Kidney (tissue), 14 donors: ENCODE measurements around the gene AGTR1. TPM values are rescaled to one million over a fixed set of nuclear protein-coding genes. Genes with fewer than 3 reads are reported as not detected.
A peak's percentile ranks its signal among the peaks of the same experiment; 100 is the strongest.

Experiments used
- DNase-seq, 5 donors: peaks; one replicate each; pipeline ENCODE4 v3.0.0-alpha.2; 2013 to 2020
- FAIRE-seq: peaks from 2 replicates; lab custom pipeline; 2012; peaks lifted over from hg19 to GRCh38; lab: Jason Lieb, UNC
- H3K27ac ChIP-seq, 2 donors: one replicate each; pipeline ENCODE4 v1.7.0; 2013; ENCODE audit warnings: low read depth in 2 of 2, low read length in 2 of 2, inconsistent platforms in 1 of 2
- H3K27me3 ChIP-seq: one replicate; pipeline ENCODE4 v1.7.1; 2013; ENCODE audit warnings: low read length, inconsistent platforms; ENCODE audit not compliant: control insufficient read depth, insufficient read depth
- H3K36me3 ChIP-seq, 3 donors: one replicate each; pipeline versions ENCODE4 v1.7.0 to v1.7.1; 2013; ENCODE audit warnings: low read length in 3 of 3, control low read depth in 1 of 3, inconsistent platforms in 1 of 3; ENCODE audit not compliant: insufficient read depth in 3 of 3, control insufficient read depth in 2 of 3
- H3K4me1 ChIP-seq, 3 donors: one replicate each; pipeline versions ENCODE4 v1.7.0 to v1.7.1; 2013; ENCODE audit warnings: low read length in 3 of 3, inconsistent platforms in 1 of 3, low read depth in 1 of 3; ENCODE audit not compliant: control insufficient read depth in 2 of 3, insufficient read depth in 2 of 3
- H3K4me3 ChIP-seq, 3 donors: one replicate each; pipeline versions ENCODE4 v1.7.0 to v1.8.1; 2013; ENCODE audit warnings: low read length in 3 of 3, control low read depth in 1 of 3, inconsistent platforms in 1 of 3
- H3K9ac ChIP-seq, 3 donors: one replicate each; pipeline versions ENCODE4 v1.7.0 to v1.7.1; 2013; ENCODE audit warnings: low read length in 3 of 3, control low read depth in 1 of 3, inconsistent platforms in 1 of 3
- H3K9me3 ChIP-seq, 3 donors: one replicate each; pipeline versions ENCODE4 v1.7.0 to v1.7.1; 2013; ENCODE audit warnings: low read length in 3 of 3, control low read depth in 1 of 3, inconsistent platforms in 1 of 3; ENCODE audit not compliant: control insufficient read depth in 2 of 3, insufficient read depth in 1 of 3
- intact Hi-C: fragments of 100-400 bp; cut with DNase I; formaldehyde crosslinking; loops from one replicate; pipeline ENCODE4 v1.11.1; 2022
- polyA plus RNA-seq: library from polyadenylated mRNA; stranded (reverse); fragments of 350-450 nt; fragmentation: Illumina TruSeq; extraction: RNeasy Lipid Tissue Mini Kit (QIAGEN cat#74804); gene quantifications from one replicate; pipeline ENCODE4 v1.2.3, GENCODE V29; 2014; ENCODE audit warnings: low read depth, low replicate concordance; ENCODE audit not compliant: insufficient read depth
- total RNA-seq: library from RNA; stranded (reverse); fragmentation: NEBNext Ultra II Directional; extraction: Animal tissue kit (Norgen Biotek cat#: 25700); gene quantifications from one replicate; pipeline ENCODE4 v1.2.1, GENCODE V29; 2021
- TF ChIP-seq, protein P1 (sequence below): IDR thresholded peaks from 3 replicates; pipeline ENCODE4 v1.5.1; 2012; ENCODE audit warnings: mild to moderate bottlenecking, moderate library complexity, borderline replicate concordance; ENCODE audit not compliant: insufficient read depth; ENCODE audit errors: extremely low read depth
- donor health status: control.
- donor health status: control.
- donor health status: control.
- donor health status: control.
- donor health status: control.
- donor health status: DM: yes; HTN: yes; CAD: no.
- donor health status: Normal renal cell carcinoma (clear cell type).

Gene AGTR1
- total and polyA plus RNA-seq, 2 donors from 2014 or later, result 5.6 to 14.8 TPM

DNA sequence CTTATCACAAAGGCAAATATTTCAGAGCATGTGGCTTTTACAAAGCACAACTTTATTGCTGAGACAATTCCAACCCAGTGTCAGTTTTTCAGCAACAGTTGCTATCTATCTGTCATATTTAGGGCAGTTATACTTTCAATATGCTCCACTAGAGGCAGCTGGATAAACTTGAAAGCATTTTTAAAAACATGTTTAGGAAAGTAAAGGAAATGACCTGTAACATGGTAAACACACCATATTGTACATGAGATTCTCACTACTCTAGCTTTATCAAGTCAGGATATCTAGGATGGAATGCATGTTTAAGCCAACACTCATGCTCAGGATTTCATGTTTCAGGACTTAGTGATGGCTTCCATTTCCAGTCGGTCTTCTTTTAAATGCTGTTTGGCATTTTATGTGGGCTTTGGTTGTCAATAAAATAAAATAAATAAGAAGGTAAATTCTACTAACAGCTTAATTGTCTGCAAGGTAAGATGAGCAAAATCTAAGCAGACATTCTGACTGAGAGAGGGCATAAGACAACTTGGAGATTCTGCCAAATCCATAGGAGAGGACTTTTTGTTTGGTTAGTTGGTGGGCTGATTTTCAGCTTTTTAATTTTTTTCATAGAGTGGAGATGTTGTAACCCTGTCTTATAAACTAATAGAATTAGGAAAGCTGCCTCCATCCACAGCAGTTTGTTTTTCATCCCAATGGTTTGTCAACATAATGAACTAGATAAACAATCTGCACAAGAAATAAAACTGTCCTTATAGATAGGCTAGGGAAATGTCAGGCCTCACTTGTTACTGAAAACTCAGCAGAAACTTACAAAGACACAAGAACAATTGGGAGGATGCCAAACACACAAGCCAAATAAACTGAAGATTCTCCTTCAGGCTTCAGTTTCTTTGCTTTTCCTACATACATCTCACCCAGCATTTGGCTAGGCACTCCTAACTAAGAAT is 66.6 kb downstream of the AGTR1 start:
- no peaks in the 10 kb centered on the region for H3K27me3 ChIP-seq
- DNase-seq (peak in 2 of 5 donors; percentile 54 to 85), FAIRE-seq (no peak)
- no peaks in the 10 kb centered on the region for H3K9me3 ChIP-seq
- TF ChIP-seq, protein P1, sequence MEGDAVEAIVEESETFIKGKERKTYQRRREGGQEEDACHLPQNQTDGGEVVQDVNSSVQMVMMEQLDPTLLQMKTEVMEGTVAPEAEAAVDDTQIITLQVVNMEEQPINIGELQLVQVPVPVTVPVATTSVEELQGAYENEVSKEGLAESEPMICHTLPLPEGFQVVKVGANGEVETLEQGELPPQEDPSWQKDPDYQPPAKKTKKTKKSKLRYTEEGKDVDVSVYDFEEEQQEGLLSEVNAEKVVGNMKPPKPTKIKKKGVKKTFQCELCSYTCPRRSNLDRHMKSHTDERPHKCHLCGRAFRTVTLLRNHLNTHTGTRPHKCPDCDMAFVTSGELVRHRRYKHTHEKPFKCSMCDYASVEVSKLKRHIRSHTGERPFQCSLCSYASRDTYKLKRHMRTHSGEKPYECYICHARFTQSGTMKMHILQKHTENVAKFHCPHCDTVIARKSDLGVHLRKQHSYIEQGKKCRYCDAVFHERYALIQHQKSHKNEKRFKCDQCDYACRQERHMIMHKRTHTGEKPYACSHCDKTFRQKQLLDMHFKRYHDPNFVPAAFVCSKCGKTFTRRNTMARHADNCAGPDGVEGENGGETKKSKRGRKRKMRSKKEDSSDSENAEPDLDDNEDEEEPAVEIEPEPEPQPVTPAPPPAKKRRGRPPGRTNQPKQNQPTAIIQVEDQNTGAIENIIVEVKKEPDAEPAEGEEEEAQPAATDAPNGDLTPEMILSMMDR, result no peak
- H3K27ac ChIP-seq, result no peak overlapping the region
- H3K36me3 ChIP-seq, result no peaks in the 10 kb centered on the region
- H3K9ac ChIP-seq, result no peak overlapping the region
- H3K4me3 ChIP-seq, result no peak overlapping the region
- intact Hi-C loops, result no loop called here
- peaks cover 0 to 3% (median 0%) of the 10 kb centered on the region in 3 donors for H3K4me1 ChIP-seq

DNA sequence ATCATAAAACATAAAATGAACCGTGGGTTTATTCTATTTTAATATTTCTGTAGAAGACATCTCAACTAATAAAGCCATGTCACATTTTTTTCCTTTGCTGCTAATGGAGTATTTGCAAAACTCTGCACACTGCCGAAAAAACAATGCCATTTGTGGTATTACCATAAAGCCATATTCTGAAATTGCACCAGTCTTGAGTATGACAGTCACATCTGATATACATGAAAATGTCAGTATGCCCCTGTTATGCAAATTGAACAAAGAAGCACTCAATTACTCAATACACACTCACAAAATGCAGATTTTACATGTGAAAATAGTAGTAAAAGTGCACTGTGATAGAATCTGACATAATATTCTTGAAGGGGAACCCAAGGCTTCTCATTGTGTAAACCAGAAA is 74.7 kb downstream of the AGTR1 start:
- no peak overlapping the region for H3K27ac ChIP-seq
- no peaks in the 10 kb centered on the region for H3K36me3 ChIP-seq
- TF ChIP-seq, protein P1, result no peak
- H3K4me3 ChIP-seq, result no peak overlapping the region
- H3K4me1 ChIP-seq, result no peaks in the 10 kb centered on the region
- no peak overlapping the region for H3K9ac ChIP-seq
- H3K9me3 ChIP-seq, result no peaks in the 10 kb centered on the region
- intact Hi-C loops, result no loop called here
- DNase-seq (no peak), FAIRE-seq (no peak)
- H3K27me3 ChIP-seq, result no peaks in the 10 kb centered on the region

DNA sequence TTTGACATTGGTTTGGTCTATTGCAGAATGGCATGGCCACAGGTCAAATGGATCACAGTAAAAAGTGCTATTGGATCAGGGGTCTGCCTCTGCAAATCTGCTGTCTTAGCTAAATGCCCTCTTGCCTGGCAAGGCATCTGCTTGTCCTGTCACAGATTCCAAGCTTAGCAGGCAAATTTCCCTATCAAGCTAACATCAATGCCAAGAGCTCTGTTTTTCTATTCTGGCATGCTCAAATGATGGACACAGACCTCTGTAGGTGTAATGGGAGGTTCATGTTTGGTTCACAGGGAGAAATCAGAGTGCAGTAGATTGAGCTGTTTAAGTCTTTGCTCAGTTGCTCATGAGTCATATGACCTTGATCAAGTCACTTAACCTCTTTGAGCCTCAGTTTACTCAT is 75.1 kb downstream of the AGTR1 start:
- FAIRE-seq (no peak), DNase-seq (no peak)
- Histone ChIP-seq H3K9ac (no peak overlapping the region), H3K4me3 (no peak overlapping the region), H3K9me3 (no peaks in the 10 kb centered on the region), H3K4me1 (no peaks in the 10 kb centered on the region), H3K27me3 (no peaks in the 10 kb centered on the region), H3K27ac (no peak overlapping the region), H3K36me3 (no peaks in the 10 kb centered on the region)
- intact Hi-C loops, result no loop called here
- TF ChIP-seq, protein P1, result no peak
